Heart left ventricle (tissue), 16 donors: Measurements from ENCODE around the gene FBXL7. TPM values are rescaled to one million over a fixed set of nuclear protein-coding genes. Genes with fewer than 3 reads are reported as not detected.

ENCODE experiments used
- ATAC-seq, 4 donors: fragments of 200-7000 bp; cut with Tn5 transposase; one replicate each; pipeline ENCODE4 v1.9.1; 2020 to 2022; ENCODE audit warnings: moderate library complexity in 4 of 4, mild to moderate bottlenecking in 3 of 4, moderate number of reproducible peaks in 1 of 4
- DNase-seq, 5 donors: peaks; one replicate each; pipeline ENCODE4 v3.0.0-alpha.2; 2020
- H3K27ac ChIP-seq, 12 donors: fragments of 200-600 bp; sonication (generic) in 4 of 12; one replicate each; pipeline versions ENCODE4 v1.5.0 to v1.8.0; 2016 to 2022; ENCODE audit warnings: mild to moderate bottlenecking in 2 of 12
- H3K27me3 ChIP-seq, 9 donors: fragments of 200-600 bp; sonication (generic) in 2 of 9; one replicate each; pipeline versions ENCODE4 v1.5.1 to v1.8.0; 2016 to 2022; ENCODE audit warnings: mild to moderate bottlenecking in 3 of 9
- H3K36me3 ChIP-seq, 9 donors: fragments of 200-600 bp; sonication (generic) in 2 of 9; one replicate each; pipeline versions ENCODE4 v1.5.0 to v1.8.0; 2018 to 2022; ENCODE audit warnings: mild to moderate bottlenecking in 2 of 9
- H3K4me1 ChIP-seq, 12 donors: fragments of 200-600 bp; sonication (generic) in 4 of 12; one replicate each; pipeline versions ENCODE4 v1.5.0 to v1.8.0; 2016 to 2022; ENCODE audit warnings: mild to moderate bottlenecking in 3 of 12
- H3K4me3 ChIP-seq, 12 donors: fragments of 200-600 bp; sonication (generic) in 4 of 12; one replicate each; pipeline versions ENCODE4 v1.5.0 to v1.8.0; 2017 to 2022; ENCODE audit warnings: mild to moderate bottlenecking in 9 of 12, moderate library complexity in 4 of 12
- H3K9me3 ChIP-seq, 12 donors: fragments of 200-600 bp; sonication (generic) in 4 of 12; one replicate each; pipeline versions ENCODE4 v1.5.0 to v1.8.0; 2016 to 2022; ENCODE audit warnings: mild to moderate bottlenecking in 1 of 12
- POLR2A ChIP-seq, 2 donors: fragments of 450-650 bp; IDR thresholded peaks; one replicate each; pipeline ENCODE4 v1.6.1; 2017; ENCODE audit warnings: antibody characterized with exemption in 2 of 2, mild to moderate bottlenecking in 2 of 2, moderate library complexity in 2 of 2
- WGBS, 4 donors: extraction: QIAGEN DNeasy Blood & Tissue Kit in 2 of 4; methylation state at CpG; one replicate each; pipeline versions ENCODE4 v1.1.5 to v1.1.7; 2013 to 2018; 5-methylcytosine and 5-hydroxymethylcytosine counted together
- intact Hi-C, 10 donors: fragments of 100-400 bp; cut with DNase I; formaldehyde crosslinking; loops; one replicate each; pipeline versions ENCODE4 v1.11.1 to v1.14.2; 2022
- polyA plus RNA-seq, 2 donors: library from polyadenylated mRNA; stranded (reverse); fragments of 200-250 nt; gene quantifications; one replicate each; pipeline ENCODE4 v1.2.3, GENCODE V29; 2013
- total RNA-seq, 9 donors: library from RNA; depleted of rRNA in 2 of 9; stranded (reverse); fragments of >200 nt in 2 of 9; fragmentation: NEBNext Ultra II Directional in 3 of 9; extraction: Animal tissue kit (Norgen Biotek cat#: 25700) in 3 of 9; gene quantifications; one replicate each; pipeline versions ENCODE4 v1.1.0 to v1.2.4, GENCODE V29; 2016 to 2023
- TF ChIP-seq, protein P1 (sequence below), 12 donors: fragments of 200-600 bp; sonication (generic) in 4 of 12; IDR thresholded peaks; one replicate each; pipeline versions ENCODE4 v1.5.0 to v1.8.0; 2018 to 2022; ENCODE audit warnings: antibody characterized with exemption in 12 of 12, mild to moderate bottlenecking in 5 of 12
- donor health status: ischemic (EF 13 %, LVEDD 7.1; RV severe dilation, severe dysfunction).
- donor health status: healthy with polysubstance abuse.
- donor health status: DM: no; HTN: yes; CAD: no.
- donor health status: DM: no; HTN: no; CAD: no.
- donor health status: ischemic (EF 25% LVEDD 6.9; RV normal size, moderate dysfunction).
- donor health status: ischemic (EF 25% LVEDD 5.7; RV mildly dilated, moderate dysfunction).
- donor health status: healthy.
- donor health status: DM: yes; HTN: yes; CAD: no.
- donor health status: ischemic (EF 35%, LVEDD 5.7; RV mildly dilated, moderate dysfunction).
- donor health status: nonischemic (EF 11% LVEDD 7.7; RV severe dilation, severe dysfunction).
- donor health status: DM: yes; HTN: yes; CAD: no.
- donor health status: PGD.
- donor health status: ischemic (EF 29% LVEDD 5.4; RV normal size, mild dysfunction).
- donor health status: nonischemic (EF 23%, LVEDD 6.1; RV moderate dilation, normal function).

FBXL7 gene
- total and polyA plus RNA-seq, 11 donors: 8.7 to 27.6 (median 24.3) TPM

GRCh38 chr5:15643731-15644130 lies 143.8 kb downstream of the FBXL7 start:
- WGBS, 4 donors: 65 to 74% (median 72%) methylated on average over 3 of the region's 3 CpGs
- intact Hi-C loops: no loop called here

DNA sequence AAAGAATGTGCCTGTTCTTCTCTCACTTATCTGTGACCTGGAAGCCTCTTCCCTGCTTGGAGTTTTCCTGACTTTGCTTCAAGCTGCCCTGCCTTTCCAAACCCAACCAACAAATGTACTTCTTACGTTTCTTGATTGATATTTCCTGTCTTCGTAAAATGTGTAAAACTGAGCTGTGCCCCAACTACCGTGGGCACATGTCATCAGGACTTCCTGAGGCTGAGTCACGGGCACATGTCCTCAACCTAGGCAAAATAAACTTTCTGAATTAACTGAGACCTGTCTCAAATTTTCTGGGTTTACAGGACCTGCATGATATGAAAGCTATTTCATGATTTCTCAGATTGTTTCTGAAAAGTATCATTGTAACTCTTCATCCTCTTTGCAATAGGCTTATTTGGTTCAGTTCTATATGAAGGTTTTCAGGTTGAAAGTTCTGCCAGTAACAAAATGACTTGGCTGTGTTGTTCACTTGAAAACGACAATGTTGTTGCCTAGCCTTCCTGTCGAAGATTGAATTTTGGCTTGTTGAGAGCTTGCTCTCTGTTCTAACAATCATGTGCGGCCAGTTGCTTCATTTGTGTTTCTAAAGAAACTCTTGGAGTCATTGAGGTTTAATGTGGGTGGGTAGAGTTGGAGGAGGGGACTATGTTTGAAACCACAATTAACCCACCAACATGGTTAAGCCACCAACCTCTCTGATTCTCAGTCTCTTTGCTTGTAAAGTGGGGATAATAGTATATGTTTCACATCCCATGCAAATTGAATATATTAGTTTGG lies 145.6 kb downstream of the FBXL7 start:
- H3K27ac ChIP-seq: peak overlapping the region in 1 of 12 donors; percentile 10
- intact Hi-C loops: no loop called here
- H3K4me1 ChIP-seq: peaks cover 4 to 60% (median 22%) of the 10 kb centered on the region in 12 donors
- no peak overlapping the region for H3K4me3 ChIP-seq
- no peaks in the 10 kb centered on the region for H3K27me3 ChIP-seq
- H3K36me3 ChIP-seq: no peaks in the 10 kb centered on the region
- TF ChIP-seq, protein P1, sequence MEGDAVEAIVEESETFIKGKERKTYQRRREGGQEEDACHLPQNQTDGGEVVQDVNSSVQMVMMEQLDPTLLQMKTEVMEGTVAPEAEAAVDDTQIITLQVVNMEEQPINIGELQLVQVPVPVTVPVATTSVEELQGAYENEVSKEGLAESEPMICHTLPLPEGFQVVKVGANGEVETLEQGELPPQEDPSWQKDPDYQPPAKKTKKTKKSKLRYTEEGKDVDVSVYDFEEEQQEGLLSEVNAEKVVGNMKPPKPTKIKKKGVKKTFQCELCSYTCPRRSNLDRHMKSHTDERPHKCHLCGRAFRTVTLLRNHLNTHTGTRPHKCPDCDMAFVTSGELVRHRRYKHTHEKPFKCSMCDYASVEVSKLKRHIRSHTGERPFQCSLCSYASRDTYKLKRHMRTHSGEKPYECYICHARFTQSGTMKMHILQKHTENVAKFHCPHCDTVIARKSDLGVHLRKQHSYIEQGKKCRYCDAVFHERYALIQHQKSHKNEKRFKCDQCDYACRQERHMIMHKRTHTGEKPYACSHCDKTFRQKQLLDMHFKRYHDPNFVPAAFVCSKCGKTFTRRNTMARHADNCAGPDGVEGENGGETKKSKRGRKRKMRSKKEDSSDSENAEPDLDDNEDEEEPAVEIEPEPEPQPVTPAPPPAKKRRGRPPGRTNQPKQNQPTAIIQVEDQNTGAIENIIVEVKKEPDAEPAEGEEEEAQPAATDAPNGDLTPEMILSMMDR (IDR thresholded peaks at IDR 0.05): no peak
- TF ChIP-seq POLR2A (IDR thresholded peaks at IDR 0.05): no peak
- ATAC-seq (peak in 1 of 4 donors; percentile 38), DNase-seq (no peak)
- WGBS, 4 donors: 44 to 48% (median 46%) methylated on average over 7 of the region's 7 CpGs
- no peaks in the 10 kb centered on the region for H3K9me3 ChIP-seq

More at GRCh38 chr5:15643731-15644130, 143.8 kb downstream of the FBXL7 start:
- Histone ChIP-seq H3K4me3 (no peak overlapping the region), H3K4me1 (peaks cover 4 to 64% (median 23%) of the 10 kb centered on the region in 12 donors), H3K9me3 (no peaks in the 10 kb centered on the region), H3K27me3 (no peaks in the 10 kb centered on the region), H3K27ac (no peak overlapping the region), H3K36me3 (no peaks in the 10 kb centered on the region)
- no peak for TF ChIP-seq POLR2A (IDR thresholded peaks at IDR 0.05)
- TF ChIP-seq, protein P1 (IDR thresholded peaks at IDR 0.05): no peak
- DNase-seq (no peak), ATAC-seq (peak in 1 of 4 donors; percentile 21)

GRCh38 chr5:15646371-15646770 lies 146.4 kb downstream of the FBXL7 start:
- Histone ChIP-seq H3K9me3 (peaks cover 0 to 3% (median 0%) of the 10 kb centered on the region in 12 donors), H3K27ac (no peak overlapping the region), H3K4me3 (no peak overlapping the region), H3K36me3 (no peaks in the 10 kb centered on the region), H3K4me1 (peaks cover 4 to 60% (median 22%) of the 10 kb centered on the region in 12 donors), H3K27me3 (no peaks in the 10 kb centered on the region)
- ATAC-seq (peak in 2 of 4 donors; percentile 25 to 72), DNase-seq (no peak)
- 29 to 82% (median 38%) methylated on average over 4 of the region's 4 CpGs for WGBS, 4 donors
- TF ChIP-seq POLR2A (IDR thresholded peaks at IDR 0.05): no peak
- TF ChIP-seq, protein P1 (IDR thresholded peaks at IDR 0.05): no peak
- intact Hi-C loops: no loop called here

- WGBS, 4 donors: 74 to 94% (median 81%) methylated on average over 4 of the region's 4 CpGs
- no peak for ATAC-seq
- H3K27me3 ChIP-seq: no peaks in the 10 kb centered on the region
- intact Hi-C loops: no loop called here
- H3K36me3 ChIP-seq: no peaks in the 10 kb centered on the region
- H3K27ac ChIP-seq: no peak overlapping the region
- H3K9me3 ChIP-seq: peaks cover 0 to 6% (median 0%) of the 10 kb centered on the region in 12 donors
- H3K4me3 ChIP-seq: no peak overlapping the region
- TF ChIP-seq, protein P1 (IDR thresholded peaks at IDR 0.05): no peak
- TF ChIP-seq POLR2A (IDR thresholded peaks at IDR 0.05): no peak
- DNase-seq: no peak
- peaks cover 4 to 56% (median 22%) of the 10 kb centered on the region in 12 donors for H3K4me1 ChIP-seq
These were observed 147.3 kb downstream of the FBXL7 start for GRCh38 chr5:15647251-15647650.
